ENCODE measurements around the gene FBN2.

The FBN2 gene

GRCh38 chr5:128538000-128538249 lies at the start of gene FBN2:
FBN2 (minus strand) TSS chr5:128538245; CDS start chr5:128537603, 642 bp downstream.
- in situ Hi-C loops (cut with MboI; ENCODE audit: low sequenced_read_pairs) = no loop called here

GRCh38 chr5:128587275-128587674 lies 49.2 kb upstream of the FBN2 start:
- in situ Hi-C loops (cut with MboI; ENCODE audit: low sequenced_read_pairs) = no loop called here

GRCh38 chr5:128586848-128587247 lies 48.8 kb upstream of the FBN2 start:
- in situ Hi-C loops (cut with MboI; ENCODE audit: low sequenced_read_pairs) = no loop called here

- in situ Hi-C loops (cut with MboI; ENCODE audit: low sequenced_read_pairs) = no loop called here
Measured at GRCh38 chr5:128579639-128580038, 41.6 kb upstream of the FBN2 start.

- in situ Hi-C loops (cut with MboI; ENCODE audit: low sequenced_read_pairs) = no loop called here
Measured at GRCh38 chr5:128579093-128579492, 41.0 kb upstream of the FBN2 start.

GRCh38 chr5:128574041-128574440 lies 36.0 kb upstream of the FBN2 start:
- in situ Hi-C loops (cut with MboI; ENCODE audit: low sequenced_read_pairs) = no loop called here

- in situ Hi-C loops (cut with MboI; ENCODE audit: low sequenced_read_pairs) = no loop called here
Measured at GRCh38 chr5:128572930-128573319, 34.9 kb upstream of the FBN2 start.

GRCh38 chr5:128572051-128572929 lies 34.2 kb upstream of the FBN2 start:
- in situ Hi-C loops (cut with MboI; ENCODE audit: low sequenced_read_pairs) = no loop called here

- in situ Hi-C loops (cut with MboI; ENCODE audit: low sequenced_read_pairs) = no loop called here
Measured at GRCh38 chr5:128566178-128566577, 28.1 kb upstream of the FBN2 start.

GRCh38 chr5:128559300-128560297 lies 21.6 kb upstream of the FBN2 start:
- in situ Hi-C loops (cut with MboI; ENCODE audit: low sequenced_read_pairs) = no loop called here

GRCh38 chr5:128553747-128554146 lies 15.7 kb upstream of the FBN2 start:
- in situ Hi-C loops (cut with MboI; ENCODE audit: low sequenced_read_pairs) = no loop called here

- in situ Hi-C loops (cut with MboI; ENCODE audit: low sequenced_read_pairs) = no loop called here
Measured at GRCh38 chr5:128551476-128551875, 13.4 kb upstream of the FBN2 start.

GRCh38 chr5:128549496-128549895 lies 11.5 kb upstream of the FBN2 start:
- in situ Hi-C loops (cut with MboI; ENCODE audit: low sequenced_read_pairs) = no loop called here

- in situ Hi-C loops (cut with MboI; ENCODE audit: low sequenced_read_pairs) = no loop called here
Measured at GRCh38 chr5:128546658-128547281, 8.7 kb upstream of the FBN2 start.

- in situ Hi-C loops (cut with MboI; ENCODE audit: low sequenced_read_pairs) = no loop called here
Measured at GRCh38 chr5:128541385-128541784, 3.3 kb upstream of the FBN2 start.

- in situ Hi-C loops (cut with MboI; ENCODE audit: low sequenced_read_pairs) = no loop called here
Measured at GRCh38 chr5:128539038-128539429, 989 bp upstream of the FBN2 start.

GRCh38 chr5:128538250-128539037 lies 399 bp upstream of the FBN2 start:
- in situ Hi-C loops (cut with MboI; ENCODE audit: low sequenced_read_pairs) = no loop called here

GRCh38 chr5:128537221-128537999 lies 635 bp downstream of the FBN2 start:
- in situ Hi-C loops (cut with MboI; ENCODE audit: low sequenced_read_pairs) = no loop called here

- in situ Hi-C loops (cut with MboI; ENCODE audit: low sequenced_read_pairs) = no loop called here
Measured at GRCh38 chr5:128536254-128537220, 1.5 kb downstream of the FBN2 start.

Measured in HL-60/S4 treated with retinoic acid at 250 ng/mL for 4 days and 3 days (cell line).